T follicular helper cell (primary cell): ENCODE results near the gene CD200.

ENCODE experiments used
- DNase-seq: peaks from one replicate; pipeline ENCODE4 v3.0.0-alpha.2; 2020; ENCODE audit warnings: low read depth

CD200 gene

GRCh38 chr3:112333381-112334317 lies 693 bp downstream of the CD200 start:
- no peak for DNase-seq

- no peak for DNase-seq
Observed at GRCh38 chr3:112334691-112335433, 1.9 kb downstream of the CD200 start.

DNA sequence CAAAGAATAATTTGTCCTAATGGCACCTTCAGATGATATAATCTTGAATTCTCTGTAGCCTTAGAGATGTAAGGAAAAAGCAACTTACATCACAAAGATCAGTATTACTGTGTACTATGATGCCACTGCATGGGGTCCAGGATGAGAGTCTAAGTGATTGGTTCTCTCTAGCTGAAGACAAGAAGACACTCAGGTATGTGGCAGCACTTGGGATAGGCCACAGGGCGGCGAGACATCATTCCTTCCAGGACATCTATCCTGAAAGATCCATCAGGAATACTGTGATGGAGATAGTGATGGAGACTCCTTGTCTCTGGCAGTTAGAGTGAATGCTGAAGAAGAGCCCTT lies 2.5 kb downstream of the CD200 start:
- no peak for DNase-seq

DNA sequence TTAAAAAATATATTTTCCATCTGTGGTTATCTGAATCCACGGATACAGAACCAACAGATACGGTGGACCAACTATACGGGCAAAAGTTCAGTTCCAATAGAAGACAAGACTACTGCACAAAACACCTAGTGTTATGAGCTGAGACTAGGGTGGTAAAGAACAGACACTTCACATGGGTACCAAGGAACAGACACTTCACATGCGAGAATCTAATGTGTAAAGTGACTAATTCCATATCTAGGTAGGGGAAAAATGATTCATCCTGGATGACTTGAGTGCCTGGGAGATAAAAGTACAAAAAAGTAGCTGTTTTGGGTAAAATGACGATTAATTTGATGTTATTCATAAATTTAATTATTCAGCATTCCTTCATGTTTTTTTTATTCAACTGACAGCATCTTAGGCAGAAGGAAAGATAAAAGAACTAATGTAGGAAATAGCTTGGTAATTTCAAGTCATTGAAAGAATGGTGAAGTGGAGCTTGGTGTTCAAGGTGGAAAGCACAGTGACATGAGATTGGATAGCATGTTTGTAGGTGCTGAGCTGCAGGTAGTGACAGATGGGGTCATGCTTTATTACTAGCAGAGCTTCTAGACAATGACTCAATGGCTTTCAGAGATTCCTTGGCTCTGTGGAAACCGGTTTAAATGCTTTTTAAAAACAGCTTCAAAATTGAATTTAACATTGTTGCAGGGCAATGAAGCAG lies 5.2 kb downstream of the CD200 start:
- DNase-seq = no peak

GRCh38 chr3:112338727-112339056 lies 5.7 kb downstream of the CD200 start:
- no peak for DNase-seq

GRCh38 chr3:112339134-112339533 lies 6.2 kb downstream of the CD200 start:
- no peak for DNase-seq

DNA sequence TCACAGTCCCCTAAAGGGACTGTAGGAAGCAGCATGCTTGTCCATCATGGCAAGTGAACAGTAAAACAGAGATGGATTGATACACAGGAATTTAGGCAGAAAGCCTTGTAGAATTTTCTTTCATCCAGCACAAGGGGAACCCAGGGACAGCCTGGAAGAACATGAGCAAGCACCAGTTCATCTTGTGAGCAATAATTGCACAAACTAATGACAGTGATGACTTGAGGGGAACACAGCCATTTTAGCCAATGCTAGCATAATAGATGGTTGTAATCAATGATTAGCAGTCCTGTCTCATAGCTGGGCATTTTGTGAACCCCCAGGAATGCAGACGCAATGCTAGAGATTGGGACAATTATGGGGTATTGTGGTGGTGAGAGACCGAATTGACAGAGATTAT lies 6.7 kb downstream of the CD200 start:
- DNase-seq = no peak

- no peak for DNase-seq
Observed at GRCh38 chr3:112341386-112341785, 8.4 kb downstream of the CD200 start.

DNA sequence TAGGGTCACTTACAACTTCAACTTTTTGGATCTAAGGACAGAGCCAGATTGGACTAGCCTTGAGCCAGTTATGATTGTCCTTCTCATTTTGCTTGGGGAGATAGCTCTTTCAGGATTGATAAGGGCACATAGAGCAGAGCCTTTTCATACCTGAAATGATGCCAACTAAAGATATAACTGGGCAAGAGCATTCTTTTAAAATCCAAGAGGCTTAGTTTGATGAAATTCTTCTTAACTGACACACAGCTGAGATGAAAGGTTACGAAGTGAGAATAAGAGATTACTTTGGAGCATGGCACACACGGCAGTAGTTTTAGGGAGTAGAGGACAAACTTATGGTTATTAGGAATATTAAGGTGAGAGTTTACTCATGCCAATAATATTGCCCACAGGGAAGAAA lies 12.7 kb downstream of the CD200 start:
- DNase-seq = no peak

- DNase-seq = no peak
Observed at GRCh38 chr3:112346491-112347122, 13.7 kb downstream of the CD200 start.

DNA sequence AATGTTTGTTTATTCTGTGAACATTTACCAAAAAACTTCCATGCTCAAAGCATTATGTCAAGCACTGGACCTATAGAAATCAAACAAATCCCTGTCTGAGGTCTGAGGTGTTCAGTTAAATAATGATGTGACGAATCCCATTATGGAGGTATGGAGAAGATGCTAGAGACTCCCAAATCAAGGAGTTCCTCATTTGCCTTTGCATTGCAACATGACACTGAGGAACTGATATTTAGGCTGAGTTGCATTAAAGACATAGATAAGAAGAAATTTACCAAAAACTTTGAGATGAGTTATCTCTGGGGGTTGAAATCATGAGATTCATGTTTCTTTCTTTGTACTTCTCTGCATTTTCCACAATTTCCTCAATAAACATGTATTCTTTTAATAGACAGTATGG lies 16.0 kb downstream of the CD200 start:
- no peak for DNase-seq

GRCh38 chr3:112349557-112349956 lies 16.6 kb downstream of the CD200 start:
- DNase-seq = no peak

DNA sequence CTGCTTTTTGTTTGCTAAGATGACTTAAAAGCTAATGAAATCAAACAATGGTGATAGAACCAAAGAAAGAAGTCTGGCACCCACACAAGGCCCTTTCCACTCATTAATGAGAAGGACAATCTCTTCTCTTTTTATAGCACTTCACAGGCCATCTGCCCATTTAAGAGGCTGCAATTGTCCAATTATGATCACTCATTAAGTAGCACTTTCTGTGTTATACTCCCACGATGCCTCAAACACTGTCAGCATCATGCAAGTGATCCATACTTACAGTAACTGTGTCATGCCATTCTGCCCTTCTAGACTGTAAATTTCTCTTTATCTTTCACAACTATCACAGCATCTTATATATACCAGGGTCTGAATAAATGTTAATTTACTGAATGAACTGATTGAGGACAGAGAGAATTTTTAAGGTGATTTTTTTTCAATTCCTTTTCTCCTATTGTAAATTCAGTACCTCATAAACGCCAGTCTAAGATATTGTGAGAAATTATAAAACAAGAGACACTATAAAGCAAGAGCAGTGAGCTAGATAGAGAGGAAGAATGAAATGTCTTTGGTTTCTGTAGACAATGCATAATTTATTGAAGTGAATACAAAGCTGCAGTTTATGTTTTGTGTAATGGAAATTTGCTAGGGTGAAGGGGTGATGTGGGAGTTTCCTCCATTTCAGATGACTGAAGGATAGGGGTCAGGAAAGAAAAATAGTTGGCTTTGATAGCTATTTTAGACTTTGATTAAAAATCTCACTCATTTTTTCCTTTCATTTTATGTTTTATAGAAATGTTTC lies 17.3 kb downstream of the CD200 start:
- no peak for DNase-seq

DNA sequence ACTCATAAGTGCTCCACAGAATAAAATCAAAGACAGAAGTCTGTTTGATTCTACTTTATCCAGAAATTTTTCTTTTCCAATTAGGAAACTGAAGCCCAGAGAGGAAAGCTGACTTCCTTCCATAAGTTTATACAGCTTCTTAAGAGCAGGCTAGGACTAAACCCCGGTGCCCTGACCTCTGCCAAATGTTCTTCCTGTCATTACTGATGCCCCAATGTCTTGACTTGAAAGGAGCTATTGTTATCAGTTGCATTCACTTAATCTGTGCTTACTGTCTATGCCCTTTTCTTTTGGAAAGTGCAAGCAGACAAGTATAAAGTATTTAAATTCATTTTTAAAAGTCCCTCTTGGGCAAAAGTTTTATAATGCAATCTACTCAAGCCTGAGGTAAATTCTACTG lies 18.1 kb downstream of the CD200 start:
- no peak for DNase-seq

DNA sequence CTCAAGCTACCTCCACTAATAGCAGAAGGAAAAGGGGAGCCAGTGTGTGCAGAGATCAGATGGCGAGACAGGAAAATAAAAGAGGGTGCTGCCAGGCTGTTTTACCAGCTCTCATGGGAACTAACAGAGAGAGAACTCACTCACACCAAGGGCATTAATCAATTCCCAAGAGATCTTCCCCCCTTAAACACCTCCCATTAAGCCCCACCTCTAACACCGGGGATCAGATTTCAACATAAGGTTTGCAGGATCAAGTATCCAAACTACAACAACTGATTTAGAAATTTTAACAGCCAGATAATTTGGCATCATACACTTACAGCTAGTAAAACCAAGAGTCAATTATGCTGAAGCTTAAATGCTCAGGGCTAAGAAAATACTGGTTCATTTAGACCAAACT lies 18.9 kb downstream of the CD200 start:
- no peak for DNase-seq

- no peak for DNase-seq
Observed at GRCh38 chr3:112352720-112353119, 19.8 kb downstream of the CD200 start.

- DNase-seq = no peak
Observed at GRCh38 chr3:112353365-112353764, 20.4 kb downstream of the CD200 start.

GRCh38 chr3:112354642-112355306 lies 21.8 kb downstream of the CD200 start:
- DNase-seq = no peak

DNA sequence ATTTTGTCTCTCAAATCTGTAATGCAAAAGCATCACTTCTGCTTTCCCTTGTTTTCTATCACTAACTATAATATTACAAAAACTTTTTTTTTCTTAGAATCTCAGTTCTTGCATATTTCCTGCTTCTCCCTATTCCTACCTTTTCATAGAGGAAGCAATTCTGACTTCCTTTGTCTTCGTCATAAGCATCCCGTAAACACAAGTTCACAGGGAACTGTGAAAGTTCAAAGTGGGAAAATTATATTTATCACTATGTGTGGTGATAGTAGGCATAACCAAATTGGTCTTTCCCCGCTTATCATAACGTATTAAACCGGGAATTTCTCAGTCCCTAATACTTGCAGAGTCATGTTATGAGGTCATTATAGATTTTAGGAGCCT lies 22.3 kb downstream of the CD200 start:
- no peak for DNase-seq

GRCh38 chr3:112357930-112358780 lies 25.2 kb downstream of the CD200 start:
- DNase-seq = peak; percentile 29
